Right atrium auricular region (tissue), 2 donors: Measurements from ENCODE around the gene SLC39A10. TPM values are rescaled to one million over a fixed set of nuclear protein-coding genes. Genes with fewer than 3 reads are reported as not detected.

ENCODE experiments used
- DNase-seq: peaks from one replicate; pipeline ENCODE4 v3.0.0-alpha.2; 2019; ENCODE audit warnings: low spot score
- H3K27ac ChIP-seq, 2 donors: fragments of 200-600 bp; sonication (generic); 1 replicate in 1 of 2; 2 replicates in 1 of 2; pipeline ENCODE4 v1.5.1; 2016 to 2019
- H3K27me3 ChIP-seq, 2 donors: fragments of 200-600 bp; sonication (generic); one replicate each; pipeline versions ENCODE4 v1.5.1 to v1.6.0; 2017 to 2019
- H3K36me3 ChIP-seq: fragments of 200-600 bp; sonication (generic); one replicate; pipeline ENCODE4 v1.5.1; 2016
- H3K4me1 ChIP-seq, 2 donors: fragments of 200-600 bp; sonication (generic); one replicate each; pipeline versions ENCODE4 v1.5.1 to v1.6.0; 2017 to 2019
- H3K4me3 ChIP-seq, 2 donors: fragments of 200-600 bp; sonication (generic); 1 replicate in 1 of 2; 2 replicates in 1 of 2; pipeline ENCODE4 v1.5.1; 2017 to 2019; ENCODE audit warnings: mild to moderate bottlenecking in 1 of 2, moderate library complexity in 1 of 2
- H3K9me3 ChIP-seq, 2 donors: fragments of 200-600 bp; sonication (generic); one replicate each; pipeline ENCODE4 v1.5.1; 2019
- total RNA-seq, 2 donors: library from RNA; depleted of rRNA; stranded (reverse); fragments of >200 nt; gene quantifications; one replicate each; pipeline ENCODE4 v1.1.0, GENCODE V29; 2016
- TF ChIP-seq, protein P1 (sequence below), 2 donors: fragments of 200-600 bp; sonication (generic); IDR thresholded peaks; one replicate each; pipeline ENCODE4 v1.5.1; 2019; ENCODE audit warnings: antibody characterized with exemption in 2 of 2

Gene SLC39A10
- total RNA-seq, 2 donors from 2014 or later = 8.5 to 12.3 TPM

GRCh38 chr2:195633573-195633870 lies 23.5 kb upstream of the SLC39A10 start:
- no peak for DNase-seq
- H3K27ac ChIP-seq = no peak overlapping the region
- H3K36me3 ChIP-seq = no peaks in the 10 kb centered on the region
- TF ChIP-seq, protein P1, sequence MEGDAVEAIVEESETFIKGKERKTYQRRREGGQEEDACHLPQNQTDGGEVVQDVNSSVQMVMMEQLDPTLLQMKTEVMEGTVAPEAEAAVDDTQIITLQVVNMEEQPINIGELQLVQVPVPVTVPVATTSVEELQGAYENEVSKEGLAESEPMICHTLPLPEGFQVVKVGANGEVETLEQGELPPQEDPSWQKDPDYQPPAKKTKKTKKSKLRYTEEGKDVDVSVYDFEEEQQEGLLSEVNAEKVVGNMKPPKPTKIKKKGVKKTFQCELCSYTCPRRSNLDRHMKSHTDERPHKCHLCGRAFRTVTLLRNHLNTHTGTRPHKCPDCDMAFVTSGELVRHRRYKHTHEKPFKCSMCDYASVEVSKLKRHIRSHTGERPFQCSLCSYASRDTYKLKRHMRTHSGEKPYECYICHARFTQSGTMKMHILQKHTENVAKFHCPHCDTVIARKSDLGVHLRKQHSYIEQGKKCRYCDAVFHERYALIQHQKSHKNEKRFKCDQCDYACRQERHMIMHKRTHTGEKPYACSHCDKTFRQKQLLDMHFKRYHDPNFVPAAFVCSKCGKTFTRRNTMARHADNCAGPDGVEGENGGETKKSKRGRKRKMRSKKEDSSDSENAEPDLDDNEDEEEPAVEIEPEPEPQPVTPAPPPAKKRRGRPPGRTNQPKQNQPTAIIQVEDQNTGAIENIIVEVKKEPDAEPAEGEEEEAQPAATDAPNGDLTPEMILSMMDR (IDR thresholded peaks at IDR 0.05) = no peak
- no peaks in the 10 kb centered on the region for H3K27me3 ChIP-seq
- H3K9me3 ChIP-seq = no peaks in the 10 kb centered on the region
- H3K4me3 ChIP-seq = no peak overlapping the region
- no peaks in the 10 kb centered on the region for H3K4me1 ChIP-seq

DNA sequence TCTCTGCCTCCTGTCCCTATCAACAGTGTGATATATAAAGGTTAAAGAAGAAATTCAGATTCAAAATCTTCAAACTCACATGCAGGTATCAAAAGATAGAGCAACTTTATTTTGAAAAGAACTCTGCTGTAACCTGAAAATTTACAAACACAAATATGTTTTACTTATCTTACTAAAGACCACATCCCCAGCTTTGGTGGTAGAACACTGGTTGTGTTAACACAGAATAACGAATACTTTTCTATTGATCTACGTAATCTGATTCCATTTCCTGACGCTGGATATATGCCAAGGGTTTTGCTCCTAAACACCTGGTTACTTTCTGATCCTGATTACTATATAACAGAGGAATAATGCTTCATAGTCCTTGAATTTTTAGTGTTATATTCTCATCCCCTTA lies 23.1 kb upstream of the SLC39A10 start:
- Histone ChIP-seq H3K4me1 (no peaks in the 10 kb centered on the region), H3K36me3 (no peaks in the 10 kb centered on the region), H3K4me3 (no peak overlapping the region), H3K27me3 (no peaks in the 10 kb centered on the region), H3K27ac (no peak overlapping the region), H3K9me3 (no peaks in the 10 kb centered on the region)
- TF ChIP-seq, protein P1 (IDR thresholded peaks at IDR 0.05) = no peak
- no peak for DNase-seq

- H3K4me3 ChIP-seq = no peak overlapping the region
- H3K36me3 ChIP-seq = no peaks in the 10 kb centered on the region
- TF ChIP-seq, protein P1 (IDR thresholded peaks at IDR 0.05) = no peak
- H3K27me3 ChIP-seq = no peaks in the 10 kb centered on the region
- no peaks in the 10 kb centered on the region for H3K4me1 ChIP-seq
- H3K27ac ChIP-seq = no peak overlapping the region
- no peaks in the 10 kb centered on the region for H3K9me3 ChIP-seq
- DNase-seq = no peak
Measured at GRCh38 chr2:195636890-195637289, 20.1 kb upstream of the SLC39A10 start.

DNA sequence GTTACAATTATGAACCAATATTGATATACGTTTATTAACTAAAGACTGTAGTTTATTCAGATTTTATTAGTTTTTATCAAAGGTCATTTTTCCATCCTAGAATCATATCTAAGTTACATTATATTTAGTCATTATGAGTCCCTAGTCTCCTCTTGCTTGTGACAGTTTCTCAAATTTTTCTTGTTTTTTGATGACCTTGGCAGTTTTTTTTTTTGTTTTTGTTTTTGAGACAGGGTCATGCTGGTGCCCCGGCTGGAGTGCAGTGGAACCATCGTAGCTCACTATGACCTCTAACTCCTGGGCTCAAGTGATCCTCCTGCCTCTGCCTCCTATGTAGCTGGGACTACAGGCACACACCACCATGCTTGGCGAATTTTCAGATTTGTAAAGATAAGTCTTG lies 18.3 kb upstream of the SLC39A10 start:
- Histone ChIP-seq H3K4me3 (no peak overlapping the region), H3K36me3 (no peaks in the 10 kb centered on the region), H3K27me3 (no peaks in the 10 kb centered on the region), H3K27ac (no peak overlapping the region), H3K9me3 (no peaks in the 10 kb centered on the region), H3K4me1 (no peaks in the 10 kb centered on the region)
- DNase-seq = no peak
- TF ChIP-seq, protein P1 (IDR thresholded peaks at IDR 0.05) = no peak

GRCh38 chr2:195639238-195639858 lies 17.7 kb upstream of the SLC39A10 start:
- no peaks in the 10 kb centered on the region for H3K4me1 ChIP-seq
- no peak overlapping the region for H3K27ac ChIP-seq
- no peak overlapping the region for H3K4me3 ChIP-seq
- TF ChIP-seq, protein P1 (IDR thresholded peaks at IDR 0.05) = no peak
- no peaks in the 10 kb centered on the region for H3K36me3 ChIP-seq
- H3K9me3 ChIP-seq = no peaks in the 10 kb centered on the region
- no peak for DNase-seq
- H3K27me3 ChIP-seq = no peaks in the 10 kb centered on the region

DNA sequence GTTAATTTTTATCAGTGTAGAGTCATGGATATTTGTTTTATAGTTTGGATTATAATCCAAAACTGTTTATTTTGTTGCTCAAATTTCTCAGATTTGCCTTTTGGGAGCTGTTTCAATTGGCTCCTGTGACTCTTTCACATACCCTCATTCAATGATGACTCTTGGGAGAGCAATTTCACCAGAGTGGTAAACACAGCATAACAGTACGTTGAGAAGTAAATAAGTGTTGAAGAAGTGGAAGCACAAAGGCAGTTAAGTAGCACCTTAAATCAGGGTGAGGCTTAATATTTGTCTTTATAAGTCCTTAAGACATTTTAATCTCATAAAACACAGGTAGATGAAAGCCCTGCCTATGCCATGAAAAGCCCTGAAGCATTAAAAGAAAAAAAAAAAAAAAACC lies 17.1 kb upstream of the SLC39A10 start:
- Histone ChIP-seq H3K27ac (no peak overlapping the region), H3K27me3 (no peaks in the 10 kb centered on the region), H3K4me1 (no peaks in the 10 kb centered on the region), H3K36me3 (no peaks in the 10 kb centered on the region), H3K9me3 (no peaks in the 10 kb centered on the region), H3K4me3 (no peak overlapping the region)
- TF ChIP-seq, protein P1 (IDR thresholded peaks at IDR 0.05) = no peak
- no peak for DNase-seq
